GM19240 (cell line): Measurements from ENCODE around the gene GEN1.
"Not testable (repeated sequence)": the region's sequence is repeated elsewhere in the genome, so short reads cannot be mapped to it uniquely, and the experiment has no call there.

Source experiments
- DNase-seq: peaks from one replicate; pipeline ENCODE4 v3.0.0; 2011; ENCODE audit warnings: low spot score; ENCODE audit not compliant: insufficient read length

GEN1 gene

GRCh38 chr2:17822445-17823117 lies 68.6 kb downstream of the GEN1 start:
- no peak for DNase-seq

- DNase-seq, result not testable (repeated sequence)
Observed at GRCh38 chr2:17823646-17824045, 69.7 kb downstream of the GEN1 start.

GRCh38 chr2:17827316-17827715 lies 73.4 kb downstream of the GEN1 start:
- DNase-seq, result no peak

GRCh38 chr2:17827785-17828184 lies 73.8 kb downstream of the GEN1 start:
- no peak for DNase-seq

- no peak for DNase-seq
Observed at GRCh38 chr2:17830053-17831034, 76.4 kb downstream of the GEN1 start.

GRCh38 chr2:17835516-17835915 lies 81.6 kb downstream of the GEN1 start:
- no peak for DNase-seq
